Left lung (tissue), 10 donors: ENCODE results near the gene DOCK10. TPM values are rescaled to one million over a fixed set of nuclear protein-coding genes. Genes with fewer than 3 reads are reported as not detected.

Source experiments
- ATAC-seq: fragments of 200-7000 bp; cut with Tn5 transposase; one replicate; pipeline ENCODE4 v1.9.1; 2020; ENCODE audit warnings: moderate library complexity
- DNase-seq, 4 donors: peaks; one replicate each; pipeline ENCODE4 v3.0.0-alpha.2; 2013 to 2020
- H3K27ac ChIP-seq, 2 donors: fragments of 200-600 bp; sonication (generic) in 1 of 2; one replicate each; pipeline versions ENCODE4 v1.5.0 to v1.8.0; 2020 to 2021
- H3K27me3 ChIP-seq, 2 donors: fragments of 200-600 bp; sonication (generic) in 1 of 2; one replicate each; pipeline versions ENCODE4 v1.5.0 to v1.8.0; 2020 to 2021
- H3K36me3 ChIP-seq, 2 donors: fragments of 200-600 bp; sonication (generic) in 1 of 2; one replicate each; pipeline versions ENCODE4 v1.5.0 to v1.8.0; 2020 to 2021
- H3K4me1 ChIP-seq, 2 donors: fragments of 200-600 bp; one replicate each; pipeline ENCODE4 v1.8.0; 2021
- H3K4me3 ChIP-seq, 2 donors: fragments of 200-600 bp; sonication (generic) in 1 of 2; one replicate each; pipeline versions ENCODE4 v1.5.0 to v1.8.0; 2020 to 2021; ENCODE audit warnings: mild to moderate bottlenecking in 1 of 2
- H3K9me3 ChIP-seq, 2 donors: fragments of 200-600 bp; sonication (generic) in 1 of 2; one replicate each; pipeline versions ENCODE4 v1.5.0 to v1.8.0; 2020 to 2021
- intact Hi-C, 2 donors: fragments of 100-400 bp; cut with DNase I; formaldehyde crosslinking; loops; one replicate each; pipeline versions ENCODE4 v1.11.2 to v1.14.2; 2022
- polyA plus RNA-seq, 6 donors: library from polyadenylated mRNA; unstranded; fragments of 120-200 nt; gene quantifications; one replicate each; pipeline ENCODE4 v1.2.1, GENCODE V29; 2013; ENCODE audit not compliant: insufficient read length in 6 of 6
- total RNA-seq, 2 donors: library from RNA; stranded (reverse); fragmentation: NEBNext Ultra II Directional; extraction: Animal tissue kit (Norgen Biotek cat#: 25700); gene quantifications; one replicate each; pipeline ENCODE4 v1.2.1, GENCODE V29; 2021
- TF ChIP-seq, protein P1 (sequence below), 2 donors: fragments of 200-600 bp; sonication (generic) in 1 of 2; IDR thresholded peaks; one replicate each; pipeline versions ENCODE4 v1.5.0 to v1.8.0; 2021; ENCODE audit warnings: antibody characterized with exemption in 2 of 2
- donor health status: DM: no; HTN: yes; CAD: no.
- donor health status: DM: no; HTN: no; CAD: no.

The DOCK10 gene
- total and polyA plus RNA-seq, 8 donors, result 17.8 to 55.9 (median 45.6) TPM

DNA sequence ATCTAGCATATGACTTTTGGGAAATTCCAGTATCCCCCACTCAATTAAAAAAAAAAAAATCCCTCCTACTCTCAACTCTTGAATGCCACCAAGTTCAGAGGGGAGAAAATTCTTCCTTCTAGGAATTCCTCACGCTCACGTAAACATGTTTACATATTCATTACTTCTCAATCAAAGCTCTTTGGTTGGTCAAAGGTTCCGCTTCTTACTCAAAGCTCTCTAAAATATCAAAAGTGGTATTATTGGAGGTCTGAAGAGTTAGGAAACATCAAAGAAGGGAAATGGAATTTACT, 4.1 kb downstream of the DOCK10 start:
- Histone ChIP-seq H3K4me1 (peaks cover 0 to 29% of the 10 kb centered on the region in 2 donors), H3K4me3 (no peak overlapping the region), H3K27ac (no peak overlapping the region), H3K27me3 (peaks cover 18 to 27% of the 10 kb centered on the region in 2 donors), H3K36me3 (no peaks in the 10 kb centered on the region), H3K9me3 (no peaks in the 10 kb centered on the region)
- intact Hi-C loops, result no loop called here
- TF ChIP-seq, protein P1, sequence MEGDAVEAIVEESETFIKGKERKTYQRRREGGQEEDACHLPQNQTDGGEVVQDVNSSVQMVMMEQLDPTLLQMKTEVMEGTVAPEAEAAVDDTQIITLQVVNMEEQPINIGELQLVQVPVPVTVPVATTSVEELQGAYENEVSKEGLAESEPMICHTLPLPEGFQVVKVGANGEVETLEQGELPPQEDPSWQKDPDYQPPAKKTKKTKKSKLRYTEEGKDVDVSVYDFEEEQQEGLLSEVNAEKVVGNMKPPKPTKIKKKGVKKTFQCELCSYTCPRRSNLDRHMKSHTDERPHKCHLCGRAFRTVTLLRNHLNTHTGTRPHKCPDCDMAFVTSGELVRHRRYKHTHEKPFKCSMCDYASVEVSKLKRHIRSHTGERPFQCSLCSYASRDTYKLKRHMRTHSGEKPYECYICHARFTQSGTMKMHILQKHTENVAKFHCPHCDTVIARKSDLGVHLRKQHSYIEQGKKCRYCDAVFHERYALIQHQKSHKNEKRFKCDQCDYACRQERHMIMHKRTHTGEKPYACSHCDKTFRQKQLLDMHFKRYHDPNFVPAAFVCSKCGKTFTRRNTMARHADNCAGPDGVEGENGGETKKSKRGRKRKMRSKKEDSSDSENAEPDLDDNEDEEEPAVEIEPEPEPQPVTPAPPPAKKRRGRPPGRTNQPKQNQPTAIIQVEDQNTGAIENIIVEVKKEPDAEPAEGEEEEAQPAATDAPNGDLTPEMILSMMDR (IDR thresholded peaks at IDR 0.05), result no peak
- ATAC-seq, result no peak
- DNase-seq, result no peak

DNA sequence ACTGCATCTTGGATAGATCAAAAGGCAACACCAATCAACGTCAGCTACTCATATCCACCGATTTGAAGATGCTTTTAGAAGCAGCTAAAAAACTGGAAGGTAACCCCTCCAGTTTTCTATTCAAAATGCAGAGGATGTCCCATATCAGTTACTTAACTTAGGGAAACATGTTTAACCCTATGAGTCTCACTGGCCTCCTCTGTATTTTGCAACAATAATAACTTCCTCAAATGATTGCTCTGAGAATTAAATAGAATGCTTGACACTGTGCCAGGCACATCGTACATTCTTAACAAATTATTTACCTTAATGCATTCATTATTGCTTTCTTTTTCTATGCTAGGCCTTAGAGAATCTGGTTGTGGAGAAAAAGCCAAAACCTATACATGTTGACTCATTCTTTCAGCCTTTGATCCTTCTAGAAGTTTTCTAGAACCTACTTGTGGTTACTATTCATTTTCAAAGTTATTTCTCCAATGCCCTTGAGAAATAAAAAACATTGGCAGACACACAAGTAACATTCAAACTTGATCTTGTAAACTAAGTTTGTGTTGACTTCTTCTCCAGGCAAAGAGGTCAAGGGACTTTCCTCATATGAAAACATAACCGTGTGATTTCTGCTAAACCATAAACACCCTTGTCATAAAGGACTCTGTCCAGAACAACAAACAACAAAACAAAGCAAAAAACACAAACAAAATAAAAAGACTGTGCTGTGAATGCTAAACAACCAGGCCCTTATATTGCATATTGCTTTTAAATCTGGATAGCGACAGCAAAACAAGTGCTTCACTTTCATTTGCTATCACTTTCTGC, 4.6 kb downstream of the DOCK10 start:
- no peaks in the 10 kb centered on the region for H3K36me3 ChIP-seq
- peaks cover 0 to 26% of the 10 kb centered on the region in 2 donors for H3K4me1 ChIP-seq
- H3K27ac ChIP-seq, result no peak overlapping the region
- no peak overlapping the region for H3K4me3 ChIP-seq
- ATAC-seq (no peak), DNase-seq (no peak)
- intact Hi-C loops, result no loop called here
- TF ChIP-seq, protein P1 (IDR thresholded peaks at IDR 0.05), result no peak
- H3K9me3 ChIP-seq, result no peaks in the 10 kb centered on the region
- H3K27me3 ChIP-seq, result peaks cover 13 to 21% of the 10 kb centered on the region in 2 donors

DNA sequence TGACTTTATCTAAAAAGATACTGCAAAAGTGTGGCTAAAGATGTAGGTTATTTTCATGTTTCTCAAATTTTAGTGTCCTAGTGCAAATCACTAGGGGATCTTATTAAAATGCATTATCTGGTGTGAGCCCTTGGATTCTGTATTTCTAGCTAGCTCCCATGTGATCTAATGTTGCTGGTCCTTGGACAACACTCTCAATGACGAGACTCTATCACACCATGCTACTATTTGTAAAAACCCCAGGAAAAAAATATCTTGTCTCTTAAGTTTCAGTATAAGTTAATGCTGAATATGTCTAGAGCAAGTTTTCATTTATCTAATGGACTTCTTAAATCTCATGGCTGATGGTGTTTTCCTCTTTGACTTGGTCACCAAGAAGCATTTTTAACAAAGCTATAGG, 5.8 kb downstream of the DOCK10 start:
- Histone ChIP-seq H3K36me3 (no peaks in the 10 kb centered on the region), H3K27me3 (peaks cover 10% of the 10 kb centered on the region in 2 donors), H3K9me3 (no peaks in the 10 kb centered on the region), H3K4me3 (no peak overlapping the region), H3K4me1 (peaks cover 0 to 20% of the 10 kb centered on the region in 2 donors), H3K27ac (no peak overlapping the region)
- ATAC-seq (no peak), DNase-seq (no peak)
- TF ChIP-seq, protein P1 (IDR thresholded peaks at IDR 0.05), result no peak
- intact Hi-C loops, result no loop called here

DNA sequence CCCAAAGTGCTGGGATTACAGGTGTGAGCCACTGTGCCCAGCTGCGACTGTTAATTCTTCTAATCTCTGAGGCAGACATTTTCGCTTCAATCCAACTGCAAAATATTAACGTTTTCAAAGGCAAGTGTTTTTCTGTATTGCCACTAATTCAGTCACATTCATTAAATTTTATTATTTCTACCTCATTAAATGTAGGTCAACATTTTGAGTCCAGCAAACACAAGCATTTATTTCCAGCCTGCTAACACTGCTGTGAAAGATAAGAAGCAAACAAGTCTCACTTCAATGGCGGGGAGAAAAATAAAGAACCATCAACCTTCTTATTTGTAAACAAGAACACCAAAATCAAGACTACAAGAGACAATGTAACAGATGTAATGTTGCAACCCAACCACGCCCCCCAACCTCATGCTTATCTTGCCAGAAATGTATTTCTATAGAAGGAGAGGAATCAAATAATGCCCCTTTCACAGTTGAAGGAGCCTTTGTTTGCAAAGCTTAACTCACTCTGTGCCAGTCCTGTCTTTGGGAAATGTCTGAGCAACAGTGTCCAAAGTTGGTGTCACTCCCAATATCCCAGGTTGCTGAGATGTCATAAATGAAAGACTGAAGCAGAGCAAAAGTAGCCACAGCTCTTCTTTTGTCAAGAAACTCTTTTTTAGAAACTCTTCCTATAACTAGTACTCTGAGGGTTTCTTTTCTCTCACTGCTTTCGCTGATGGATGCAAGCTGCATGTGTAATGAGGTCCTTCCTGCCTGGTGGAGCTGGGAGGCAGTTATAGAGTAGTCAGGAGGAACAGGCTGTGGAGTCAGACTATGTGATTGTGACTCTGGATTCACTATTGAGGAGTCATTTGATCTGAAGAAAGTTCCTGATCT, 8.6 kb downstream of the DOCK10 start:
- Histone ChIP-seq H3K36me3 (no peaks in the 10 kb centered on the region), H3K9me3 (no peaks in the 10 kb centered on the region), H3K4me1 (peaks cover 0 to 16% of the 10 kb centered on the region in 2 donors), H3K27ac (no peak overlapping the region), H3K4me3 (no peak overlapping the region), H3K27me3 (no peaks in the 10 kb centered on the region)
- TF ChIP-seq, protein P1 (IDR thresholded peaks at IDR 0.05), result no peak
- no peak for ATAC-seq
- DNase-seq, result no peak
- intact Hi-C loops, result no loop called here

DNA sequence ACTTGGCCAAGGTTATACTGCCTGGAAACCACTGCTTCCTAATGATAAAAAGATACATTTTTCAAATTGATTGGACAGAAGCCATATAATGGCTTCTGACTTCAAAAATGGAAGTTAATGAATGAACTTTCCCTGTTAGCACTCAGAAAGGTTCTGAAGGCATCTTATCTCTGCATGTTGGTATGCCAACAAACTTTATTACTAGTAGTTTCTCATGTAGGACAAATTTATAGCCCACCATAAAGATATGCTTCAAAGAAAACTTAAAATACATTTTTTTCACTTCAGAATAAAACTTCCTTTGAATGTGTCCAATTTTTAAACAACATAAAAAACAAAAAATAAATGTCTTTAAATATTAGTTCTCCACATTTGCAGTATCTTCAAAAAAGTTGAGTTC, 10.0 kb downstream of the DOCK10 start:
- H3K27ac ChIP-seq, result no peak overlapping the region
- intact Hi-C loops, result no loop called here
- DNase-seq, result no peak
- TF ChIP-seq, protein P1 (IDR thresholded peaks at IDR 0.05), result no peak
- no peak for ATAC-seq
- no peaks in the 10 kb centered on the region for H3K27me3 ChIP-seq
- H3K4me3 ChIP-seq, result no peak overlapping the region
- H3K36me3 ChIP-seq, result no peaks in the 10 kb centered on the region
- peaks cover 0 to 23% of the 10 kb centered on the region in 2 donors for H3K4me1 ChIP-seq
- no peaks in the 10 kb centered on the region for H3K9me3 ChIP-seq
